ENCODE data around the gene PITX2.

Gene PITX2

GRCh38 chr4:110617075-110617640, 5.7 kb downstream of the PITX2 start:
- Histone ChIP-seq H3K79me2 (ENCODE audit: low read length) (no peaks in the 10 kb centered on the region), H3F3A (ENCODE audit: insufficient read depth, low read length) (no peaks in the 10 kb centered on the region), H3K27ac (ENCODE audit: low read length) (no peak overlapping the region), H3K9ac (ENCODE audit: low read length) (no peak overlapping the region), H3K9me2 (replicated peaks; ENCODE audit: insufficient read depth, low read length) (no peaks in the 10 kb centered on the region), H3K9me3 (replicated peaks; ENCODE audit: insufficient read depth, low read length) (no peaks in the 10 kb centered on the region), H2AFZ (ENCODE audit: low read length) (no peak overlapping the region), H3K36me3 (replicated peaks; ENCODE audit: insufficient read depth, low read length) (no peaks in the 10 kb centered on the region), H3K27me3 (replicated peaks; ENCODE audit: insufficient read depth, low read length) (no peaks in the 10 kb centered on the region), H3K4me3 (ENCODE audit: low read length) (no peak overlapping the region), H3K4me2 (ENCODE audit: low read depth, low read length) (no peak overlapping the region), H3K4me1 (ENCODE audit: low read length) (no peaks in the 10 kb centered on the region), H4K20me1 (ENCODE audit: insufficient read depth, low read length) (no peaks in the 10 kb centered on the region)
- TF ChIP-seq EZH2 (optimal IDR thresholded peaks at IDR 0.05; ENCODE audit: low read depth, low read length) (no peak), EZH2phosphoT487 (IDR thresholded peaks at IDR 0.05; ENCODE audit: low read length) (no peak), CTCF (IDR thresholded peaks at IDR 0.05; ENCODE audit: low read length) (no peak)
- DNase-seq: no peak

GRCh38 chr4:110616238-110617074, 6.4 kb downstream of the PITX2 start:
- no peaks in the 10 kb centered on the region for H3K9me3 ChIP-seq (replicated peaks; ENCODE audit: insufficient read depth, low read length)
- H3K4me1 ChIP-seq (ENCODE audit: low read length): no peaks in the 10 kb centered on the region
- H3K27me3 ChIP-seq (replicated peaks; ENCODE audit: insufficient read depth, low read length): no peaks in the 10 kb centered on the region
- no peaks in the 10 kb centered on the region for H3K36me3 ChIP-seq (replicated peaks; ENCODE audit: insufficient read depth, low read length)
- H3K4me2 ChIP-seq (ENCODE audit: low read depth, low read length): no peak overlapping the region
- H3F3A ChIP-seq (ENCODE audit: insufficient read depth, low read length): no peaks in the 10 kb centered on the region
- no peaks in the 10 kb centered on the region for H3K79me2 ChIP-seq (ENCODE audit: low read length)
- H4K20me1 ChIP-seq (ENCODE audit: insufficient read depth, low read length): no peaks in the 10 kb centered on the region
- no peak overlapping the region for H3K27ac ChIP-seq (ENCODE audit: low read length)
- TF ChIP-seq CTCF (IDR thresholded peaks at IDR 0.05; ENCODE audit: low read length) (no peak), EZH2phosphoT487 (IDR thresholded peaks at IDR 0.05; ENCODE audit: low read length) (no peak), EZH2 (optimal IDR thresholded peaks at IDR 0.05; ENCODE audit: low read depth, low read length) (no peak)
- DNase-seq: no peak
- no peaks in the 10 kb centered on the region for H3K9me2 ChIP-seq (replicated peaks; ENCODE audit: insufficient read depth, low read length)
- H2AFZ ChIP-seq (ENCODE audit: low read length): no peak overlapping the region
- H3K4me3 ChIP-seq (ENCODE audit: low read length): no peak overlapping the region
- no peak overlapping the region for H3K9ac ChIP-seq (ENCODE audit: low read length)

- no peaks in the 10 kb centered on the region; the same call in 1 of the 2 replicates for H3K9me3 ChIP-seq (replicated peaks; ENCODE audit: insufficient read depth, low read length)
- H3K36me3 ChIP-seq (replicated peaks; ENCODE audit: insufficient read depth, low read length): no peaks in the 10 kb centered on the region
- H3K4me1 ChIP-seq (ENCODE audit: low read length): no peaks in the 10 kb centered on the region
- H3K9me2 ChIP-seq (replicated peaks; ENCODE audit: insufficient read depth, low read length): no peaks in the 10 kb centered on the region
- H4K20me1 ChIP-seq (ENCODE audit: insufficient read depth, low read length): no peaks in the 10 kb centered on the region
- H3K79me2 ChIP-seq (ENCODE audit: low read length): no peaks in the 10 kb centered on the region
- no peak overlapping the region for H2AFZ ChIP-seq (ENCODE audit: low read length)
- H3F3A ChIP-seq (ENCODE audit: insufficient read depth, low read length): no peaks in the 10 kb centered on the region
- no peak for DNase-seq
- TF ChIP-seq EZH2phosphoT487 (IDR thresholded peaks at IDR 0.05; ENCODE audit: low read length): no peak
- no peak for TF ChIP-seq CTCF (IDR thresholded peaks at IDR 0.05; ENCODE audit: low read length)
- TF ChIP-seq EZH2 (optimal IDR thresholded peaks at IDR 0.05; ENCODE audit: low read depth, low read length): no peak
- no peak overlapping the region for H3K4me3 ChIP-seq (ENCODE audit: low read length)
- H3K27ac ChIP-seq (ENCODE audit: low read length): no peak overlapping the region
- no peak overlapping the region for H3K4me2 ChIP-seq (ENCODE audit: low read depth, low read length)
- H3K27me3 ChIP-seq (replicated peaks; ENCODE audit: insufficient read depth, low read length): no peaks in the 10 kb centered on the region
- H3K9ac ChIP-seq (ENCODE audit: low read length): no peak overlapping the region
Measured at GRCh38 chr4:110615353-110616237, 7.3 kb downstream of the PITX2 start.
